Measurements from ENCODE around the gene CELA1. TPM values are rescaled to one million over a fixed set of nuclear protein-coding genes. Genes with fewer than 3 reads are reported as not detected.

The CELA1 gene
- total and polyA plus RNA-seq, 10 of the 15 experiments (the other 5 are each of a cell fraction or from before 2014, with no cell fraction given): not detected

GRCh38 chr12:51374856-51375255, 28.4 kb upstream of the CELA1 start:
- Histone ChIP-seq H3K4me1 (ENCODE audit: control insufficient read depth, insufficient read depth, low read length) (peaks cover 8% of the 10 kb centered on the region), H3K79me2 (ENCODE audit: control insufficient read depth, insufficient read depth, low read length) (no peaks in the 10 kb centered on the region), H4K20me1 (ENCODE audit: control insufficient read depth, insufficient read depth) (no peaks in the 10 kb centered on the region), H3K9ac (ENCODE audit: control insufficient read depth, insufficient read depth, low read length) (no peak overlapping the region), H3K36me3 (ENCODE audit: control insufficient read depth in 2 of 2, insufficient read depth in 2 of 2, low read length in 1 of 2) (peaks cover 10 to 22% of the 10 kb centered on the region in 2 experiments; a peak in 3 of 4 replicates), H3K27ac (ENCODE audit: control insufficient read depth, insufficient read depth) (no peak overlapping the region), H2AFZ (ENCODE audit: control insufficient read depth, low read depth, low read length) (no peak overlapping the region), H3K27me3 (replicated peaks in 1 of 2; ENCODE audit: control insufficient read depth in 2 of 2, insufficient read depth in 2 of 2, low read length in 1 of 2) (no peaks in the 10 kb centered on the region), H3K4me2 (ENCODE audit: control insufficient read depth, insufficient read depth) (no peak overlapping the region), H3K9me3 (replicated peaks; ENCODE audit: control insufficient read depth, insufficient read depth, low read length) (no peaks in the 10 kb centered on the region), H3K4me3 (no peak overlapping the region)
- DNase-seq (ENCODE audit: low read depth, low spot score) (no peak), FAIRE-seq (no peak), ATAC-seq (no peak)
- RAD21 ChIA-PET (ENCODE audit: unreplicated experiment): no interaction called here
- WGBS (ENCODE audit: insufficient coverage, insufficient replicate concordance, low lambda C conversion rate, missing lambda C conversion rate): 96% methylated on average over 5 of the region's 5 CpGs
- no TSS peak for BruUV-seq (replicated peaks)
- SMC1A ChIA-PET (ENCODE audit: uncharacterized antibody, unreplicated experiment): interaction anchor here (1.0 kb wide), 1 partner anchor 9 kb away, joined by 3 read pairs; no protein-coding TSS in a partner anchor
- in situ Hi-C loops (cut with MboI): no loop called here
- intact Hi-C loops (cut with micrococcal nuclease; ENCODE audit: unreplicated experiment): no loop called here
- POLR2A ChIA-PET: interaction anchor here (0.6 to 1.4 kb wide), 3 partner anchors 14 to 1257 kb away, joined by 4 to 6 read pairs (median 5); no protein-coding TSS in a partner anchor
- CTCF ChIA-PET: interaction anchor here (0.9 to 2.4 kb wide), 2 partner anchors 15 to 23 kb away, joined by 3 to 8 read pairs; no protein-coding TSS in a partner anchor
- TF ChIP-seq ZSCAN29 (IDR thresholded peaks at IDR 0.05): no peak
- TF ChIP-seq BHLHE40 (IDR thresholded peaks at IDR 0.05; ENCODE audit: borderline replicate concordance in 1 of 2, low read depth in 2 of 2, low read length in 1 of 2): no peak
- TF ChIP-seq, protein P1, sequence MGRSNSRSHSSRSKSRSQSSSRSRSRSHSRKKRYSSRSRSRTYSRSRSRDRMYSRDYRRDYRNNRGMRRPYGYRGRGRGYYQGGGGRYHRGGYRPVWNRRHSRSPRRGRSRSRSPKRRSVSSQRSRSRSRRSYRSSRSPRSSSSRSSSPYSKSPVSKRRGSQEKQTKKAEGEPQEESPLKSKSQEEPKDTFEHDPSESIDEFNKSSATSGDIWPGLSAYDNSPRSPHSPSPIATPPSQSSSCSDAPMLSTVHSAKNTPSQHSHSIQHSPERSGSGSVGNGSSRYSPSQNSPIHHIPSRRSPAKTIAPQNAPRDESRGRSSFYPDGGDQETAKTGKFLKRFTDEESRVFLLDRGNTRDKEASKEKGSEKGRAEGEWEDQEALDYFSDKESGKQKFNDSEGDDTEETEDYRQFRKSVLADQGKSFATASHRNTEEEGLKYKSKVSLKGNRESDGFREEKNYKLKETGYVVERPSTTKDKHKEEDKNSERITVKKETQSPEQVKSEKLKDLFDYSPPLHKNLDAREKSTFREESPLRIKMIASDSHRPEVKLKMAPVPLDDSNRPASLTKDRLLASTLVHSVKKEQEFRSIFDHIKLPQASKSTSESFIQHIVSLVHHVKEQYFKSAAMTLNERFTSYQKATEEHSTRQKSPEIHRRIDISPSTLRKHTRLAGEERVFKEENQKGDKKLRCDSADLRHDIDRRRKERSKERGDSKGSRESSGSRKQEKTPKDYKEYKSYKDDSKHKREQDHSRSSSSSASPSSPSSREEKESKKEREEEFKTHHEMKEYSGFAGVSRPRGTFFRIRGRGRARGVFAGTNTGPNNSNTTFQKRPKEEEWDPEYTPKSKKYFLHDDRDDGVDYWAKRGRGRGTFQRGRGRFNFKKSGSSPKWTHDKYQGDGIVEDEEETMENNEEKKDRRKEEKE (IDR thresholded peaks at IDR 0.05): no peak
- TF ChIP-seq NFYB (IDR thresholded peaks at IDR 0.05; ENCODE audit: insufficient read depth, low read depth, low read length): no peak
- TF ChIP-seq IRF4 (IDR thresholded peaks at IDR 0.05; ENCODE audit: low read depth, low read length): no peak
- TF ChIP-seq CTCF (IDR thresholded peaks at IDR 0.05 in 2 of 3, conservative IDR thresholded peaks at IDR 0.05 in 1 of 3; ENCODE audit: control insufficient read depth in 2 of 3, extremely low read depth in 1 of 3, insufficient read depth in 1 of 3, low read depth in 3 of 3, low read length in 3 of 3): no peak
- no peak for TF ChIP-seq GABPA (IDR thresholded peaks at IDR 0.05; ENCODE audit: low read depth)
- no peak for TF ChIP-seq JUND (IDR thresholded peaks at IDR 0.05; ENCODE audit: low read depth, low read length)
- no peak for TF ChIP-seq NRF1 (conservative IDR thresholded peaks at IDR 0.05; ENCODE audit: low read depth, low read length)
- no peak for TF ChIP-seq KLF5 (IDR thresholded peaks at IDR 0.05; ENCODE audit: partially characterized antibody)
- no peak for TF ChIP-seq BCL11A (IDR thresholded peaks at IDR 0.05; ENCODE audit: low read depth, low read length)
- TF ChIP-seq SPI1 (IDR thresholded peaks at IDR 0.05; ENCODE audit: borderline replicate concordance, insufficient read depth, low read depth, low read length): no peak
- TF ChIP-seq MYB (IDR thresholded peaks at IDR 0.05; ENCODE audit: borderline replicate concordance, low read depth, low read length): no peak
- TF ChIP-seq, protein P2, sequence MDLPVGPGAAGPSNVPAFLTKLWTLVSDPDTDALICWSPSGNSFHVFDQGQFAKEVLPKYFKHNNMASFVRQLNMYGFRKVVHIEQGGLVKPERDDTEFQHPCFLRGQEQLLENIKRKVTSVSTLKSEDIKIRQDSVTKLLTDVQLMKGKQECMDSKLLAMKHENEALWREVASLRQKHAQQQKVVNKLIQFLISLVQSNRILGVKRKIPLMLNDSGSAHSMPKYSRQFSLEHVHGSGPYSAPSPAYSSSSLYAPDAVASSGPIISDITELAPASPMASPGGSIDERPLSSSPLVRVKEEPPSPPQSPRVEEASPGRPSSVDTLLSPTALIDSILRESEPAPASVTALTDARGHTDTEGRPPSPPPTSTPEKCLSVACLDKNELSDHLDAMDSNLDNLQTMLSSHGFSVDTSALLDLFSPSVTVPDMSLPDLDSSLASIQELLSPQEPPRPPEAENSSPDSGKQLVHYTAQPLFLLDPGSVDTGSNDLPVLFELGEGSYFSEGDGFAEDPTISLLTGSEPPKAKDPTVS (IDR thresholded peaks at IDR 0.05; ENCODE audit: low read depth, low read length): no peak
- no peak for TF ChIP-seq PAX8 (IDR thresholded peaks at IDR 0.05)
- no peak for TF ChIP-seq POLR2AphosphoS2 (IDR thresholded peaks at IDR 0.05; ENCODE audit: low read depth, low read length)
- no peak for TF ChIP-seq ZNF274 (IDR thresholded peaks at IDR 0.05; ENCODE audit: insufficient read depth, insufficient read length)
